ENCODE data around the gene DSPP. TPM values are rescaled to one million over a fixed set of nuclear protein-coding genes. Genes with fewer than 3 reads are reported as not detected.

DSPP gene
- total RNA-seq, 4 donors from 2014 or later: not detected

DNA sequence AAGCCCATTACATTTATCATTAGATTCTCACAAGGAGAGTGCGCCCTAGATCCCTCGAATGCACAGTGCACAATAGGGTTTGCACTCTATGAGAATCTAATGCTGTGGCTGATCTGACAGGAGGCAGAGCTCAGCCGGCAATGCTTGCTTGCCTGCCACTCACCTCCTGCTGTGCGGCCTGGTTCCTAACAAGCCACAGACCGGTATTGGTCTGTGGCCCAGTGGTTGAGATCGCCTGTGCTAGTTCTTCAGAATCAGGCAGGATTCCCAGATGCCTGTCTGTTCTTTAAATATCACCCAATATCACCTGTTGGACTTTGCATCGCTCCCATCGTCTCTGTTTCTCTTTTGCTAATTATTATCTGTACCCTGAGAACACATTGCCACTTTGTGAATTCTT, 14.0 kb downstream of the DSPP start:
- WGBS, 2 donors: 82 to 87% methylated on average over 8 of the region's 8 CpGs
- Histone ChIP-seq H3K4me3 (no peak overlapping the region), H3K9me3 (no peaks in the 10 kb centered on the region), H3K27ac (peak overlapping the region; percentile 72 to 94 (median 89)), H3K36me3 (no peaks in the 10 kb centered on the region), H3K4me1 (peaks cover 0 to 25% (median 8%) of the 10 kb centered on the region in 4 donors), H3K27me3 (no peaks in the 10 kb centered on the region)
- TF ChIP-seq POLR2A (IDR thresholded peaks at IDR 0.05) (no peak), EP300 (IDR thresholded peaks at IDR 0.05) (no peak)
- TF ChIP-seq, protein P1, sequence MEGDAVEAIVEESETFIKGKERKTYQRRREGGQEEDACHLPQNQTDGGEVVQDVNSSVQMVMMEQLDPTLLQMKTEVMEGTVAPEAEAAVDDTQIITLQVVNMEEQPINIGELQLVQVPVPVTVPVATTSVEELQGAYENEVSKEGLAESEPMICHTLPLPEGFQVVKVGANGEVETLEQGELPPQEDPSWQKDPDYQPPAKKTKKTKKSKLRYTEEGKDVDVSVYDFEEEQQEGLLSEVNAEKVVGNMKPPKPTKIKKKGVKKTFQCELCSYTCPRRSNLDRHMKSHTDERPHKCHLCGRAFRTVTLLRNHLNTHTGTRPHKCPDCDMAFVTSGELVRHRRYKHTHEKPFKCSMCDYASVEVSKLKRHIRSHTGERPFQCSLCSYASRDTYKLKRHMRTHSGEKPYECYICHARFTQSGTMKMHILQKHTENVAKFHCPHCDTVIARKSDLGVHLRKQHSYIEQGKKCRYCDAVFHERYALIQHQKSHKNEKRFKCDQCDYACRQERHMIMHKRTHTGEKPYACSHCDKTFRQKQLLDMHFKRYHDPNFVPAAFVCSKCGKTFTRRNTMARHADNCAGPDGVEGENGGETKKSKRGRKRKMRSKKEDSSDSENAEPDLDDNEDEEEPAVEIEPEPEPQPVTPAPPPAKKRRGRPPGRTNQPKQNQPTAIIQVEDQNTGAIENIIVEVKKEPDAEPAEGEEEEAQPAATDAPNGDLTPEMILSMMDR (IDR thresholded peaks at IDR 0.05): no peak
- DNase-seq (ENCODE audit: low spot score in 2 of 2): no peak

DNA sequence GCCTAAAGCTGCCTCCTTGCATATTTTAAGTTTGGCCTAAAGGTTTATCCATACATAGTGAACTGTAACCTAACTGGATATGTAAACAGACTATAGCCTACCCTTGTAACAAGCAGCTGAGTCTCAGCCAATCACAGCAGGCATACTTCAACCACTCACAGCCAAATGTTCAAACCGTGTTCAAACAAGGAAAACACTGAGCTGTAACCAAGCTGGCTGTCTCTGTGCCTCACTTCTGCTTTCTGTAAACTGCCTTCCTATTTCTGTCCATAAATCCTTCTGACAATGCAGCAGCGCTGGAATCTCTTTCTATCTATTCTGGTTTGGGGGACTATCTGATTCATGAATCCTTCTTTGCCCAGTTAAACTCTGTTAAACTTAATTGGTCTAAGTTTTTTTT, 16.4 kb downstream of the DSPP start:
- 46 to 56% methylated on average over 2 of the region's 2 CpGs for WGBS, 2 donors
- Histone ChIP-seq H3K4me3 (no peak overlapping the region), H3K36me3 (no peaks in the 10 kb centered on the region), H3K27me3 (no peaks in the 10 kb centered on the region), H3K27ac (no peak overlapping the region), H3K9me3 (no peaks in the 10 kb centered on the region), H3K4me1 (peaks cover 0 to 18% (median 8%) of the 10 kb centered on the region in 4 donors)
- TF ChIP-seq, protein P1 (IDR thresholded peaks at IDR 0.05): no peak
- TF ChIP-seq EP300 (IDR thresholded peaks at IDR 0.05): no peak
- no peak for TF ChIP-seq POLR2A (IDR thresholded peaks at IDR 0.05)
- DNase-seq (ENCODE audit: low spot score in 2 of 2): no peak

DNA sequence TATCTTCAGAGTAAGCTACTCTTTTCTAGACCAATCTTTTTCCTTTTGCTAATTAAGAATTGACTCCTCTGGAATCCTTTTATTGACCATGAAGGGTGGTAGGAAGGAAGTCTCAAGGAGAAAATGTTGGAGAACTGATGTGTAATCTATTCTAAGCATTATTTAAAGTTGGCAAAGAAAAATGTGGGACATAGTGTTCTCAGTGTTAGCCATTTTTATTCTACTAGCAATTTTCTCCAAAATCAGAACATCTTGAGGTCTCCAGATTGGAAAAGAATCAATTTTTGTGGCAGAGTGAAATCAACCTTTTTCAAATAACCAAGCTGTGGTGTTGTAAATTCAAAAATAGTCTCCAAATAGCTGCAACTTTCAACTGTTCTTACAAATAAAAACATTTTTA, 23.3 kb downstream of the DSPP start:
- Histone ChIP-seq H3K4me3 (no peak overlapping the region), H3K27ac (no peak overlapping the region), H3K9me3 (no peaks in the 10 kb centered on the region), H3K27me3 (no peaks in the 10 kb centered on the region), H3K36me3 (no peaks in the 10 kb centered on the region), H3K4me1 (peaks cover 0 to 24% (median 7%) of the 10 kb centered on the region in 4 donors)
- no peak for DNase-seq (ENCODE audit: low spot score in 2 of 2)
- TF ChIP-seq EP300 (IDR thresholded peaks at IDR 0.05) (no peak), POLR2A (IDR thresholded peaks at IDR 0.05) (no peak)
- TF ChIP-seq, protein P1 (IDR thresholded peaks at IDR 0.05): no peak

DNA sequence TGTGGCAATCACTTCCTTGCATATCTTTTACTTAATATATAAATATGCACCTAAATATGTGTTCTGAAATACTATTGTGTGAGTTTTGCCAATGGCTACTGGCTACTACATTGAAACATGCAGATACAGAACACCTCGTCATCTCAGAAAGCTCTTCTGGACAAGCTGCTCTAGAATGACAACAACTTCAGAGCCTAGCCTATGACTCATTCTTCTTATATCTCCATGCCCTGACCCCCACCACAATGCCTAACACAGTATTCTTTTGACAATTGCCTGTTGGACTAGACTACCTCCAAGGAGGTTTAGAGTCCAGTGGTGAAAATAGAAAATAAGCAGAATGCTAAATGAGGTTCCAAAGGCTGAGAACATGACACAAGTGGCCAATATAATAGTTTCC, 24.1 kb downstream of the DSPP start:
- 70 to 74% methylated on average over 1 of the region's 1 CpG for WGBS, 2 donors

DNA sequence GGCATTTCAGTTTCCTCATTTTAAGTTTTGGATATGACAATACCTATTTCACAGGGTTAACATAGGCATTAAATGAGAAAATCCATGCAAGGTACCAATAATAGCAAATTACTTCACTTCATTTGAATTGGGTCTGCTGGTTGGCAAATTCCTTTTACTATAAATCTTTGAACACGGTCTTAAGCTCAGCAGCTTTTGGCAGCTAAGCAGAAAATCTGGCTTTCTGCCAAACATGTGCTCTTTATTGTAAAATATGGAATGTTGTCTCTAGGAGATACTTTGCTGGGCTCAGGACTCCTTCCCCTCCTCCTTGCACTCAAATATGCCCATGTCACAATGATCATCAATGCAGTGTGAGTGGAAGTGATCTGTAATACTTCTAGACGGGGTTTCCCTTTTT, 24.9 kb downstream of the DSPP start:
- WGBS, 2 donors: 16 to 25% methylated on average over 2 of the region's 2 CpGs
- Histone ChIP-seq H3K27ac (no peak overlapping the region), H3K4me3 (no peak overlapping the region), H3K27me3 (no peaks in the 10 kb centered on the region), H3K9me3 (peaks cover 0 to under 1% (median 0%) of the 10 kb centered on the region in 4 donors), H3K4me1 (peaks cover 0 to 24% (median 7%) of the 10 kb centered on the region in 4 donors), H3K36me3 (no peaks in the 10 kb centered on the region)
- TF ChIP-seq EP300 (IDR thresholded peaks at IDR 0.05) (no peak), POLR2A (IDR thresholded peaks at IDR 0.05) (no peak)
- TF ChIP-seq, protein P1 (IDR thresholded peaks at IDR 0.05): no peak
- DNase-seq (ENCODE audit: low spot score in 2 of 2): no peak

More for the DNA sequence above, 24.1 kb downstream of the DSPP start:
- H3K27me3 ChIP-seq: no peaks in the 10 kb centered on the region
- H3K4me1 ChIP-seq: peaks cover 0 to 24% (median 7%) of the 10 kb centered on the region in 4 donors
- TF ChIP-seq POLR2A (IDR thresholded peaks at IDR 0.05): no peak
- TF ChIP-seq, protein P1 (IDR thresholded peaks at IDR 0.05): no peak
- no peak for TF ChIP-seq EP300 (IDR thresholded peaks at IDR 0.05)
- H3K27ac ChIP-seq: no peak overlapping the region
- no peaks in the 10 kb centered on the region for H3K9me3 ChIP-seq
- no peak for DNase-seq (ENCODE audit: low spot score in 2 of 2)
- no peaks in the 10 kb centered on the region for H3K36me3 ChIP-seq
- H3K4me3 ChIP-seq: no peak overlapping the region

Measured in tibial nerve (tissue), 4 donors.